ENCODE data around the gene GORASP1. TPM values are rescaled to one million over a fixed set of nuclear protein-coding genes. Genes with fewer than 3 reads are reported as not detected.
A peak's percentile ranks its signal among the peaks of the same experiment; 100 is the strongest.

Gene GORASP1
- total and polyA plus RNA-seq, 2 of the 8 experiments (the other 6 are each of a cell fraction or from before 2014, with no cell fraction given): 33.4 to 33.5 TPM

DNA sequence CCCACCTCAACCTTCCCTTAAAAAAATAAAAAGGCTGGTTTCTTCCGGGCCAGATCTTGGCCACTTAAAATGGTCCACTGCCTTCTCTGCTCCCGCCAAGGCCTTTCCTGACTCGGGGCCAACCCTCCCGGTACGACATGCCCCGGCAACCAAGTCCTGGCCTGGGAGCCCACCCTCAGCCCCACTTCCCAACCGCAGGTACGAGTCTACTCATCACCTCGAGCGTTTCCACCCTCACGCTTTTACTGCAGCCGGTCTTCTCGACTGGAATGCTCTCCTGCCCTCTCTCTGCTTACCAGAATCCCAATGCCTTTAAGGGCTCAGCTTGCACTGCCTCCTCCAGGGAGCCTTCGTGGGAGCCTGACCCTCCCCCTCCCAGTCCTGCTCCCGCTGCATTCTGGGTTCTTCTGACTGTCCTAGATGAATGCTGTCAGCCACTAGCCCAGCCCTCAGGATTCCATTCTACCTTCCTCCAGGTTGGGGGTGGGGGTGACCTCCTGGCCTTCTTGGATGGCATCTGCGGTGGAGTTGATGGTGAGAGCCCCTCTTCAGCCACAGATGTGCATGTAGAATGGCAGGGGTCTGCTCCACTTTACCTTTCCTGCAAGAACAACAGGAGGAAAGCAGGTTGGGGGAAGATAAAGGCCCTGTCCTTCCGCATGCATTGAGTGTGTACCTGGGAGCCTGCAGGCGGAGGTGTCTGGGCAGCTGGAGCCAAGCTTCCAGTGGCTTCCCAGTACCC, 47.0 kb upstream of the GORASP1 start (continued):
- TF ChIP-seq, protein P1, sequence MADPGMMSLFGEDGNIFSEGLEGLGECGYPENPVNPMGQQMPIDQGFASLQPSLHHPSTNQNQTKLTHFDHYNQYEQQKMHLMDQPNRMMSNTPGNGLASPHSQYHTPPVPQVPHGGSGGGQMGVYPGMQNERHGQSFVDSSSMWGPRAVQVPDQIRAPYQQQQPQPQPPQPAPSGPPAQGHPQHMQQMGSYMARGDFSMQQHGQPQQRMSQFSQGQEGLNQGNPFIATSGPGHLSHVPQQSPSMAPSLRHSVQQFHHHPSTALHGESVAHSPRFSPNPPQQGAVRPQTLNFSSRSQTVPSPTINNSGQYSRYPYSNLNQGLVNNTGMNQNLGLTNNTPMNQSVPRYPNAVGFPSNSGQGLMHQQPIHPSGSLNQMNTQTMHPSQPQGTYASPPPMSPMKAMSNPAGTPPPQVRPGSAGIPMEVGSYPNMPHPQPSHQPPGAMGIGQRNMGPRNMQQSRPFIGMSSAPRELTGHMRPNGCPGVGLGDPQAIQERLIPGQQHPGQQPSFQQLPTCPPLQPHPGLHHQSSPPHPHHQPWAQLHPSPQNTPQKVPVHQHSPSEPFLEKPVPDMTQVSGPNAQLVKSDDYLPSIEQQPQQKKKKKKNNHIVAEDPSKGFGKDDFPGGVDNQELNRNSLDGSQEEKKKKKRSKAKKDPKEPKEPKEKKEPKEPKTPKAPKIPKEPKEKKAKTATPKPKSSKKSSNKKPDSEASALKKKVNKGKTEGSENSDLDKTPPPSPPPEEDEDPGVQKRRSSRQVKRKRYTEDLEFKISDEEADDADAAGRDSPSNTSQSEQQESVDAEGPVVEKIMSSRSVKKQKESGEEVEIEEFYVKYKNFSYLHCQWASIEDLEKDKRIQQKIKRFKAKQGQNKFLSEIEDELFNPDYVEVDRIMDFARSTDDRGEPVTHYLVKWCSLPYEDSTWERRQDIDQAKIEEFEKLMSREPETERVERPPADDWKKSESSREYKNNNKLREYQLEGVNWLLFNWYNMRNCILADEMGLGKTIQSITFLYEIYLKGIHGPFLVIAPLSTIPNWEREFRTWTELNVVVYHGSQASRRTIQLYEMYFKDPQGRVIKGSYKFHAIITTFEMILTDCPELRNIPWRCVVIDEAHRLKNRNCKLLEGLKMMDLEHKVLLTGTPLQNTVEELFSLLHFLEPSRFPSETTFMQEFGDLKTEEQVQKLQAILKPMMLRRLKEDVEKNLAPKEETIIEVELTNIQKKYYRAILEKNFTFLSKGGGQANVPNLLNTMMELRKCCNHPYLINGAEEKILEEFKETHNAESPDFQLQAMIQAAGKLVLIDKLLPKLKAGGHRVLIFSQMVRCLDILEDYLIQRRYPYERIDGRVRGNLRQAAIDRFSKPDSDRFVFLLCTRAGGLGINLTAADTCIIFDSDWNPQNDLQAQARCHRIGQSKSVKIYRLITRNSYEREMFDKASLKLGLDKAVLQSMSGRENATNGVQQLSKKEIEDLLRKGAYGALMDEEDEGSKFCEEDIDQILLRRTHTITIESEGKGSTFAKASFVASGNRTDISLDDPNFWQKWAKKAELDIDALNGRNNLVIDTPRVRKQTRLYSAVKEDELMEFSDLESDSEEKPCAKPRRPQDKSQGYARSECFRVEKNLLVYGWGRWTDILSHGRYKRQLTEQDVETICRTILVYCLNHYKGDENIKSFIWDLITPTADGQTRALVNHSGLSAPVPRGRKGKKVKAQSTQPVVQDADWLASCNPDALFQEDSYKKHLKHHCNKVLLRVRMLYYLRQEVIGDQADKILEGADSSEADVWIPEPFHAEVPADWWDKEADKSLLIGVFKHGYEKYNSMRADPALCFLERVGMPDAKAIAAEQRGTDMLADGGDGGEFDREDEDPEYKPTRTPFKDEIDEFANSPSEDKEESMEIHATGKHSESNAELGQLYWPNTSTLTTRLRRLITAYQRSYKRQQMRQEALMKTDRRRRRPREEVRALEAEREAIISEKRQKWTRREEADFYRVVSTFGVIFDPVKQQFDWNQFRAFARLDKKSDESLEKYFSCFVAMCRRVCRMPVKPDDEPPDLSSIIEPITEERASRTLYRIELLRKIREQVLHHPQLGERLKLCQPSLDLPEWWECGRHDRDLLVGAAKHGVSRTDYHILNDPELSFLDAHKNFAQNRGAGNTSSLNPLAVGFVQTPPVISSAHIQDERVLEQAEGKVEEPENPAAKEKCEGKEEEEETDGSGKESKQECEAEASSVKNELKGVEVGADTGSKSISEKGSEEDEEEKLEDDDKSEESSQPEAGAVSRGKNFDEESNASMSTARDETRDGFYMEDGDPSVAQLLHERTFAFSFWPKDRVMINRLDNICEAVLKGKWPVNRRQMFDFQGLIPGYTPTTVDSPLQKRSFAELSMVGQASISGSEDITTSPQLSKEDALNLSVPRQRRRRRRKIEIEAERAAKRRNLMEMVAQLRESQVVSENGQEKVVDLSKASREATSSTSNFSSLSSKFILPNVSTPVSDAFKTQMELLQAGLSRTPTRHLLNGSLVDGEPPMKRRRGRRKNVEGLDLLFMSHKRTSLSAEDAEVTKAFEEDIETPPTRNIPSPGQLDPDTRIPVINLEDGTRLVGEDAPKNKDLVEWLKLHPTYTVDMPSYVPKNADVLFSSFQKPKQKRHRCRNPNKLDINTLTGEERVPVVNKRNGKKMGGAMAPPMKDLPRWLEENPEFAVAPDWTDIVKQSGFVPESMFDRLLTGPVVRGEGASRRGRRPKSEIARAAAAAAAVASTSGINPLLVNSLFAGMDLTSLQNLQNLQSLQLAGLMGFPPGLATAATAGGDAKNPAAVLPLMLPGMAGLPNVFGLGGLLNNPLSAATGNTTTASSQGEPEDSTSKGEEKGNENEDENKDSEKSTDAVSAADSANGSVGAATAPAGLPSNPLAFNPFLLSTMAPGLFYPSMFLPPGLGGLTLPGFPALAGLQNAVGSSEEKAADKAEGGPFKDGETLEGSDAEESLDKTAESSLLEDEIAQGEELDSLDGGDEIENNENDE (IDR thresholded peaks at IDR 0.05; ENCODE audit: insufficient replicate concordance, low read length): no peak
- no peak for TF ChIP-seq CBX8 (IDR thresholded peaks at IDR 0.05; ENCODE audit: borderline replicate concordance, low read depth, low read length)
- TF ChIP-seq RAD21 (IDR thresholded peaks at IDR 0.05 in 1 of 2, conservative IDR thresholded peaks at IDR 0.05 in 1 of 2; ENCODE audit: low read depth in 2 of 2, low read length in 2 of 2): 0 out of 4 replicates have a peak, but pooled peaks have one; percentile 2 to 13
- no peak for TF ChIP-seq ZNF274 (IDR thresholded peaks at IDR 0.05; ENCODE audit: borderline replicate concordance, extremely low read depth, low read length)
- TF ChIP-seq FOSL1 (IDR thresholded peaks at IDR 0.05; ENCODE audit: insufficient read depth, low read depth, low read length): no peak
- no peak for TF ChIP-seq GTF2F1 (IDR thresholded peaks at IDR 0.05; ENCODE audit: borderline replicate concordance, low read depth, low read length)
- TF ChIP-seq BCL11A (IDR thresholded peaks at IDR 0.05; ENCODE audit: low read depth in 2 of 2, low read length in 2 of 2): no peak
- peak; percentile 75 for TF ChIP-seq SP1 (IDR thresholded peaks at IDR 0.05; ENCODE audit: low read depth, low read length)
- no peak for TF ChIP-seq CHD1 (IDR thresholded peaks at IDR 0.05; ENCODE audit: low read depth, low read length)

Measured in H1 (cell line).